ENCODE results near the gene SMARCD2. TPM values are rescaled to one million over a fixed set of nuclear protein-coding genes. Genes with fewer than 3 reads are reported as not detected.

The SMARCD2 gene
- 75.8 and 83.0 TPM in 2 replicates for total RNA-seq (ENCODE audit: low replicate concordance)

GRCh38 chr17:63842540-63843386, at the start of gene SMARCD2:
Gene SMARCD2 (minus strand): TSS chr17:63842685. CDS start chr17:63842674, 11 bp downstream.

GRCh38 chr17:63881935-63882601, 39.6 kb upstream of the SMARCD2 start, which contains the start of gene GH2:
Gene GH2 (minus strand): TSS chr17:63881944. CDS start chr17:63881801, 143 bp downstream.

GRCh38 chr17:63873577-63873976, 31.1 kb upstream of the SMARCD2 start, which contains the start of gene CSH2:
Gene CSH2 (minus strand): TSS chr17:63873677. CDS start chr17:63873614, 63 bp downstream.

GRCh38 chr17:63827002-63827800, 15.3 kb downstream of the SMARCD2 start, which contains the start of the genes FTSJ3 and PSMC5:
Gene FTSJ3 (minus strand): TSS chr17:63827663. CDS start chr17:63826902, 761 bp downstream.
Gene PSMC5 (plus strand): TSS chr17:63827431. CDS start chr17:63827491, 60 bp downstream.

Other genes starting within 250 kb of the SMARCD2 start
- gene TACO1, start 241.8 kb downstream of the SMARCD2 start, total RNA-seq (ENCODE audit: low replicate concordance) = 8.5 and 13.6 TPM in 2 replicates
- 27.4 and 42.9 TPM in 2 replicates for gene MAP3K3, start 220.3 kb downstream of the SMARCD2 start, total RNA-seq (ENCODE audit: low replicate concordance)
- 1.1 and 7.4 TPM in 2 replicates for gene LIMD2, start 142.6 kb downstream of the SMARCD2 start, total RNA-seq (ENCODE audit: low replicate concordance)
- gene STRADA, start 100.9 kb downstream of the SMARCD2 start, total RNA-seq (ENCODE audit: low replicate concordance) = 14.0 and 22.5 TPM in 2 replicates
- 59.0 and 97.6 TPM in 2 replicates for gene CCDC47, start 69.1 kb downstream of the SMARCD2 start, total RNA-seq (ENCODE audit: low replicate concordance)
- gene DDX42, start 68.5 kb downstream of the SMARCD2 start, total RNA-seq (ENCODE audit: low replicate concordance) = 53.7 and 57.8 TPM in 2 replicates
- 96.3 and 113 TPM in 2 replicates for gene PSMC5, start 15.3 kb downstream of the SMARCD2 start, total RNA-seq (ENCODE audit: low replicate concordance)
- gene FTSJ3, start 15.0 kb downstream of the SMARCD2 start, total RNA-seq (ENCODE audit: low replicate concordance) = 61.0 and 70.8 TPM in 2 replicates
- not detected in 2 replicates for gene CSH2, start 31.0 kb upstream of the SMARCD2 start, total RNA-seq (ENCODE audit: low replicate concordance)
- not detected in 2 replicates for gene GH2, start 39.3 kb upstream of the SMARCD2 start, total RNA-seq (ENCODE audit: low replicate concordance)
- not detected in 2 replicates for gene CSH1, start 53.9 kb upstream of the SMARCD2 start, total RNA-seq (ENCODE audit: low replicate concordance)
- not detected in 2 replicates for gene CSHL1, start 68.6 kb upstream of the SMARCD2 start, total RNA-seq (ENCODE audit: low replicate concordance)
- not detected in 2 replicates for gene GH1, start 76.2 kb upstream of the SMARCD2 start, total RNA-seq (ENCODE audit: low replicate concordance)
- 1.8 TPM in 1 of 2 replicates, not detected in the other for gene CD79B, start 89.6 kb upstream of the SMARCD2 start, total RNA-seq (ENCODE audit: low replicate concordance)
- gene SCN4A, start 130.2 kb upstream of the SMARCD2 start, total RNA-seq (ENCODE audit: low replicate concordance) = not detected in 2 replicates
- 0.15 and 0.70 TPM in 2 replicates for gene PRR29, start 155.7 kb upstream of the SMARCD2 start, total RNA-seq (ENCODE audit: low replicate concordance)
- 1.8 and 7.6 TPM in 2 replicates for gene ICAM2, start 177.9 kb upstream of the SMARCD2 start, total RNA-seq (ENCODE audit: low replicate concordance)